HG03439 (cell line): Measurements from ENCODE around the gene MAN1A2.

Source experiments
- ATAC-seq: cut with Tn5 transposase; IDR thresholded peaks from one replicate; pipeline ENCODE4 v1.9.1; 2021; ENCODE audit warnings: mild to moderate bottlenecking, moderate library complexity; ENCODE audit not compliant: unreplicated experiment

Gene MAN1A2

GRCh38 chr1:117481410-117481809 is 114.2 kb downstream of the MAN1A2 start:
- ATAC-seq, result no peak

- ATAC-seq, result no peak
These were observed 126.7 kb downstream of the MAN1A2 start for GRCh38 chr1:117493906-117494305.

GRCh38 chr1:117495068-117495467 is 127.8 kb downstream of the MAN1A2 start:
- ATAC-seq, result no peak

- no peak for ATAC-seq
These were observed 131.8 kb downstream of the MAN1A2 start for GRCh38 chr1:117499071-117499470.

- no peak for ATAC-seq
These were observed 133.3 kb downstream of the MAN1A2 start for GRCh38 chr1:117500584-117500983.

GRCh38 chr1:117501281-117501680 is 134.0 kb downstream of the MAN1A2 start:
- no peak for ATAC-seq

- ATAC-seq, result no peak
These were observed 144.0 kb downstream of the MAN1A2 start for GRCh38 chr1:117511273-117511672.

- ATAC-seq, result no peak
These were observed 145.6 kb downstream of the MAN1A2 start for GRCh38 chr1:117512728-117513321.

- no peak for ATAC-seq
These were observed 155.9 kb downstream of the MAN1A2 start for GRCh38 chr1:117523111-117523510.

GRCh38 chr1:117527074-117527473 is 159.8 kb downstream of the MAN1A2 start:
- ATAC-seq, result no peak

GRCh38 chr1:117527566-117528102 is 160.4 kb downstream of the MAN1A2 start:
- no peak for ATAC-seq

GRCh38 chr1:117529683-117530082 is 162.4 kb downstream of the MAN1A2 start:
- no peak for ATAC-seq

GRCh38 chr1:117531222-117531621 is 164.0 kb downstream of the MAN1A2 start:
- no peak for ATAC-seq

GRCh38 chr1:117534995-117535467 is 167.8 kb downstream of the MAN1A2 start:
- peak; percentile 62 for ATAC-seq

- ATAC-seq, result no peak
These were observed 168.6 kb downstream of the MAN1A2 start for GRCh38 chr1:117535821-117536220.

GRCh38 chr1:117537291-117537920 is 170.2 kb downstream of the MAN1A2 start:
- ATAC-seq, result no peak

- no peak for ATAC-seq
These were observed 173.3 kb downstream of the MAN1A2 start for GRCh38 chr1:117540532-117540931.

- no peak for ATAC-seq
These were observed 173.8 kb downstream of the MAN1A2 start for GRCh38 chr1:117541003-117541402.

GRCh38 chr1:117541585-117541984 is 174.3 kb downstream of the MAN1A2 start:
- no peak for ATAC-seq

- ATAC-seq, result no peak
These were observed 177.4 kb downstream of the MAN1A2 start for GRCh38 chr1:117544509-117545109.

- ATAC-seq, result no peak
These were observed 179.2 kb downstream of the MAN1A2 start for GRCh38 chr1:117546467-117546866.

- no peak for ATAC-seq
These were observed 186.2 kb downstream of the MAN1A2 start for GRCh38 chr1:117553471-117553870.
